ENCODE results near the gene FGF14.

- TF ChIP-seq CTCF (IDR thresholded peaks at IDR 0.05; ENCODE audit: extremely low read depth in 1 of 2, insufficient read depth in 1 of 2, low read depth in 1 of 2, low read length in 2 of 2) (no peak), POLR2A (IDR thresholded peaks at IDR 0.05; ENCODE audit: low read depth, low read length) (no peak), EZH2 (IDR thresholded peaks at IDR 0.05; ENCODE audit: borderline replicate concordance, low read depth, low read length, severe bottlenecking) (no peak), FOS (IDR thresholded peaks at IDR 0.05; ENCODE audit: borderline replicate concordance, insufficient read depth, low read length) (no peak)
These were observed 83.6 kb downstream of the FGF14 start for GRCh38 chr13:102318233-102318632.
